OCI-LY3 (cell line): ENCODE measurements around the gene KLHDC7A.

Source experiments
- EZH2phosphoT487 ChIP-seq: fragments of 200-600 bp; shearing (Covaris generic); IDR thresholded peaks from 2 replicates; pipeline ENCODE4 v1.6.1; 2018; ENCODE audit warnings: antibody characterized with exemption, mixed run types, low read depth
- TF ChIP-seq, protein P1 (sequence below): fragments of 200-600, 300-600 bp; sonication (generic); IDR thresholded peaks from 2 replicates; pipeline ENCODE4 v1.5.1; 2014; ENCODE audit warnings: antibody characterized with exemption, low read length, low read depth

DNA sequence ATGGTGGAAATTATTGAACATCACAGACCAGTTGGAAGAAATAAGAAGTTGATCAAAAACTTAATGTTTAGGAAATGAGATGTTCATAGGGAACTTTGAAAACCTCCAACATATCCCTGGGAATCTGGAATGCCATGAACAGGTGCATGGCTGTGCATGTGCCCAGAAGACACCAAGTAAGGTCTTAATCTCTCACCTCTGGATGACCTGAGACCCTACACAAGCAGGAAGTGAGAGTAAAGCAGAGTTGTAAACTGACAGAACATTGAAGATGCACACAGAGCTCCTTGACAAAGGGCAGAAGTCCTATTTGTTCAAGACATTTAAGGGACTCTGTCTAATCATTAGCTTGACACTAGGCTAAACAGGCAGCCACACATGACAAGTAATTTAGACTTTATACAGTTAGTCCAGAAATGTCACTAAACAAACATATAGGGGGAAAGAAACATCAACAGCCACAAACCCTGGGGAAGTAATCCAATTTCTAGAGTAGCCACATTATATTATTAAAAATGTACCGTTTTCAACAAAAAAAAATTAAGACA is 34.5 kb downstream of the KLHDC7A start:
- TF ChIP-seq, protein P1, sequence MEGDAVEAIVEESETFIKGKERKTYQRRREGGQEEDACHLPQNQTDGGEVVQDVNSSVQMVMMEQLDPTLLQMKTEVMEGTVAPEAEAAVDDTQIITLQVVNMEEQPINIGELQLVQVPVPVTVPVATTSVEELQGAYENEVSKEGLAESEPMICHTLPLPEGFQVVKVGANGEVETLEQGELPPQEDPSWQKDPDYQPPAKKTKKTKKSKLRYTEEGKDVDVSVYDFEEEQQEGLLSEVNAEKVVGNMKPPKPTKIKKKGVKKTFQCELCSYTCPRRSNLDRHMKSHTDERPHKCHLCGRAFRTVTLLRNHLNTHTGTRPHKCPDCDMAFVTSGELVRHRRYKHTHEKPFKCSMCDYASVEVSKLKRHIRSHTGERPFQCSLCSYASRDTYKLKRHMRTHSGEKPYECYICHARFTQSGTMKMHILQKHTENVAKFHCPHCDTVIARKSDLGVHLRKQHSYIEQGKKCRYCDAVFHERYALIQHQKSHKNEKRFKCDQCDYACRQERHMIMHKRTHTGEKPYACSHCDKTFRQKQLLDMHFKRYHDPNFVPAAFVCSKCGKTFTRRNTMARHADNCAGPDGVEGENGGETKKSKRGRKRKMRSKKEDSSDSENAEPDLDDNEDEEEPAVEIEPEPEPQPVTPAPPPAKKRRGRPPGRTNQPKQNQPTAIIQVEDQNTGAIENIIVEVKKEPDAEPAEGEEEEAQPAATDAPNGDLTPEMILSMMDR = no peak
- TF ChIP-seq EZH2phosphoT487 = no peak
